Mucosa of descending colon (tissue), 3 donors: Measurements from ENCODE around the gene CAMTA2. TPM values are rescaled to one million over a fixed set of nuclear protein-coding genes. Genes with fewer than 3 reads are reported as not detected.

Experiments
- ATAC-seq: fragments of 200-7000 bp; cut with Tn5 transposase; one replicate; pipeline ENCODE4 v1.9.1; 2020; ENCODE audit warnings: mild to moderate bottlenecking, moderate library complexity
- DNase-seq, 3 donors: peaks; one replicate each; pipeline ENCODE4 v3.0.0-alpha.2; 2020
- H3K36me3 ChIP-seq: fragments of 200-600 bp; one replicate; pipeline ENCODE4 v1.8.0; 2021; ENCODE audit warnings: low read depth, mild to moderate bottlenecking
- H3K4me1 ChIP-seq: fragments of 200-600 bp; one replicate; pipeline ENCODE4 v1.8.0; 2021; ENCODE audit warnings: low read depth, mild to moderate bottlenecking
- H3K4me3 ChIP-seq: fragments of 200-600 bp; one replicate; pipeline ENCODE4 v1.8.0; 2021; ENCODE audit warnings: mild to moderate bottlenecking
- H3K9me3 ChIP-seq: fragments of 200-600 bp; one replicate; pipeline ENCODE4 v1.8.0; 2021; ENCODE audit warnings: mild to moderate bottlenecking
- CTCF ChIP-seq: fragments of 200-600 bp; IDR thresholded peaks from one replicate; pipeline ENCODE4 v1.8.0; 2022; ENCODE audit warnings: antibody characterized with exemption, mild to moderate bottlenecking
- intact Hi-C, 2 donors: fragments of 100-400 bp; cut with DNase I in 1 of 2; cut with micrococcal nuclease in 1 of 2; formaldehyde crosslinking; loops; one replicate each; pipeline versions ENCODE4 v1.11.0 to v1.11.1; 2022; cut with DNase I, micrococcal nuclease
- total RNA-seq, 3 donors: library from RNA; stranded (reverse); fragmentation: NEBNext Ultra II Directional in 2 of 3; extraction: Animal tissue kit (Norgen Biotek cat#: 25700) in 2 of 3; gene quantifications; one replicate each; pipeline versions ENCODE4 v1.2.1 to v1.2.4, GENCODE V29; 2021 to 2023
- donor health status: DM: no; HTN: no; CAD: no; lungs with moderate emphysema.
- donor health status: DM: no; HTN: no; CAD: no.
- donor health status: DM: no; HTN: yes; CAD: no.

The CAMTA2 gene
- total RNA-seq, 3 donors from 2014 or later: 56.6 to 71.7 (median 57.1) TPM

- Histone ChIP-seq H3K4me3 (peak overlapping the region; percentile 37), H3K4me1 (peaks cover 8% of the 10 kb centered on the region), H3K36me3 (peaks cover 5% of the 10 kb centered on the region), H3K9me3 (no peaks in the 10 kb centered on the region)
- no peak for TF ChIP-seq CTCF
- intact Hi-C loops: no loop called here
- ATAC-seq: peak; percentile 88
- peak; percentile 96 to 99 (median 96) for DNase-seq
These were observed 20.5 kb downstream of the CAMTA2 start for GRCh38 chr17:4966844-4967538.

- Histone ChIP-seq H3K4me3 (no peak overlapping the region), H3K9me3 (no peaks in the 10 kb centered on the region), H3K4me1 (peaks cover 8% of the 10 kb centered on the region), H3K36me3 (peaks cover 5% of the 10 kb centered on the region)
- intact Hi-C loops: no loop called here
- no peak for TF ChIP-seq CTCF
- ATAC-seq (no peak), DNase-seq (no peak)
These were observed 22.0 kb downstream of the CAMTA2 start for GRCh38 chr17:4965311-4965986.

- no peak for DNase-seq
- no peak overlapping the region for H3K4me3 ChIP-seq
- H3K4me1 ChIP-seq: peaks cover 9% of the 10 kb centered on the region
- intact Hi-C loops: no loop called here
- no peak for ATAC-seq
- no peaks in the 10 kb centered on the region for H3K9me3 ChIP-seq
- H3K36me3 ChIP-seq: no peaks in the 10 kb centered on the region
- no peak for TF ChIP-seq CTCF
These were observed 27.1 kb downstream of the CAMTA2 start for GRCh38 chr17:4960279-4960922.

- Histone ChIP-seq H3K4me3 (no peak overlapping the region), H3K36me3 (no peaks in the 10 kb centered on the region), H3K9me3 (no peaks in the 10 kb centered on the region), H3K4me1 (peaks cover 9% of the 10 kb centered on the region)
- intact Hi-C loops: no loop called here
- TF ChIP-seq CTCF: no peak
- DNase-seq: peak in 2 of 3 donors; percentile 19 to 61
- peak; percentile 75 for ATAC-seq
These were observed 28.1 kb downstream of the CAMTA2 start for GRCh38 chr17:4959261-4959965.

GRCh38 chr17:4958102-4958501, 29.4 kb downstream of the CAMTA2 start:
- Histone ChIP-seq H3K9me3 (no peaks in the 10 kb centered on the region), H3K4me1 (peaks cover 9% of the 10 kb centered on the region), H3K4me3 (no peak overlapping the region), H3K36me3 (no peaks in the 10 kb centered on the region)
- intact Hi-C loops: no loop called here
- DNase-seq (no peak), ATAC-seq (peak; percentile 30)
- no peak for TF ChIP-seq CTCF
